Stomach smooth muscle (tissue), 2 donors: Measurements from ENCODE around the gene LRP1.
"Not testable (repeated sequence)": the region's sequence is repeated elsewhere in the genome, so short reads cannot be mapped to it uniquely, and the experiment has no call there.

Experiments used
- H3K27ac ChIP-seq: one replicate; pipeline ENCODE4 v1.7.0; 2013; ENCODE audit warnings: mild to moderate bottlenecking, low read length, inconsistent platforms
- H3K27me3 ChIP-seq, 2 donors: one replicate each; pipeline ENCODE4 v1.7.0; 2013; ENCODE audit warnings: low read length in 2 of 2; ENCODE audit not compliant: insufficient read depth in 2 of 2, control insufficient read depth in 1 of 2
- H3K36me3 ChIP-seq, 2 donors: one replicate each; pipeline ENCODE4 v1.7.0; 2013; ENCODE audit warnings: low read length in 2 of 2; ENCODE audit not compliant: control insufficient read depth in 2 of 2, insufficient read depth in 2 of 2
- H3K4me1 ChIP-seq: one replicate; pipeline ENCODE4 v1.7.0; 2013; ENCODE audit warnings: low read length; ENCODE audit not compliant: control insufficient read depth, insufficient read depth
- H3K4me3 ChIP-seq, 2 donors: one replicate each; pipeline ENCODE4 v1.7.0; 2013; ENCODE audit warnings: low read length in 2 of 2
- H3K9ac ChIP-seq, 2 donors: one replicate each; pipeline ENCODE4 v1.7.0; 2013; ENCODE audit warnings: low read length in 2 of 2, mild to moderate bottlenecking in 1 of 2
- H3K9me3 ChIP-seq, 2 donors: one replicate each; pipeline ENCODE4 v1.7.0; 2013; ENCODE audit warnings: low read length in 2 of 2; ENCODE audit not compliant: control insufficient read depth in 2 of 2
- donor health status: healthy.
- donor health status: Pancreatic carcinoma.

LRP1 gene

GRCh38 chr12:57119294-57120085, 8.8 kb upstream of the LRP1 start:
- H3K4me1 ChIP-seq: peaks cover 3% of the 10 kb centered on the region
- no peak overlapping the region for H3K4me3 ChIP-seq
- H3K9ac ChIP-seq: no peak overlapping the region
- no peaks in the 10 kb centered on the region for H3K9me3 ChIP-seq
- peaks cover 0 to 2% of the 10 kb centered on the region in 2 donors for H3K27me3 ChIP-seq
- no peak overlapping the region for H3K27ac ChIP-seq
- no peaks in the 10 kb centered on the region for H3K36me3 ChIP-seq

- H3K36me3 ChIP-seq, H3K27ac ChIP-seq: not testable (repeated sequence)
Observed at GRCh38 chr12:57120718-57121117, 7.6 kb upstream of the LRP1 start.

GRCh38 chr12:57123813-57124212, 4.5 kb upstream of the LRP1 start:
- no peak overlapping the region for H3K27ac ChIP-seq
- no peak overlapping the region for H3K9ac ChIP-seq
- H3K27me3 ChIP-seq: no peaks in the 10 kb centered on the region
- no peaks in the 10 kb centered on the region for H3K9me3 ChIP-seq
- no peak overlapping the region for H3K4me3 ChIP-seq
- H3K4me1 ChIP-seq: peaks cover 12% of the 10 kb centered on the region
- H3K36me3 ChIP-seq: no peaks in the 10 kb centered on the region

More at GRCh38 chr12:57120718-57121117, 7.6 kb upstream of the LRP1 start:
- H3K4me1 ChIP-seq, H3K4me3 ChIP-seq, H3K27me3 ChIP-seq, H3K9me3 ChIP-seq, H3K9ac ChIP-seq: not testable (repeated sequence)

- H3K4me1 ChIP-seq: peaks cover 13% of the 10 kb centered on the region
- H3K4me3 ChIP-seq: no peak overlapping the region
- no peaks in the 10 kb centered on the region for H3K9me3 ChIP-seq
- no peaks in the 10 kb centered on the region for H3K27me3 ChIP-seq
- H3K27ac ChIP-seq: no peak overlapping the region
- H3K36me3 ChIP-seq: no peaks in the 10 kb centered on the region
- no peak overlapping the region for H3K9ac ChIP-seq
Observed at GRCh38 chr12:57124261-57124877, 3.9 kb upstream of the LRP1 start.

GRCh38 chr12:57126061-57126460, 2.2 kb upstream of the LRP1 start:
- no peak overlapping the region for H3K4me3 ChIP-seq
- H3K36me3 ChIP-seq: no peaks in the 10 kb centered on the region
- H3K4me1 ChIP-seq: peaks cover 24% of the 10 kb centered on the region
- H3K9ac ChIP-seq: no peak overlapping the region
- no peaks in the 10 kb centered on the region for H3K27me3 ChIP-seq
- H3K27ac ChIP-seq: no peak overlapping the region
- no peaks in the 10 kb centered on the region for H3K9me3 ChIP-seq

- Histone ChIP-seq H3K27me3 (no peaks in the 10 kb centered on the region), H3K9ac (peak overlapping the region; percentile 47 to 81), H3K4me1 (peaks cover 27% of the 10 kb centered on the region), H3K36me3 (no peaks in the 10 kb centered on the region), H3K9me3 (no peaks in the 10 kb centered on the region), H3K4me3 (peak overlapping the region in 1 of 2 donors; percentile 90), H3K27ac (peak overlapping the region; percentile 97)
Observed at GRCh38 chr12:57126561-57126960, 1.7 kb upstream of the LRP1 start.

GRCh38 chr12:57127101-57127725, 1.1 kb upstream of the LRP1 start:
- Histone ChIP-seq H3K9ac (peak overlapping the region; percentile 58 to 81), H3K4me3 (peak overlapping the region; percentile 75 to 90), H3K27me3 (no peaks in the 10 kb centered on the region), H3K9me3 (no peaks in the 10 kb centered on the region), H3K4me1 (peaks cover 33% of the 10 kb centered on the region), H3K36me3 (no peaks in the 10 kb centered on the region), H3K27ac (peak overlapping the region; percentile 97)

- peak overlapping the region; percentile 74 to 76 for H3K9ac ChIP-seq
- no peaks in the 10 kb centered on the region for H3K27me3 ChIP-seq
- peak overlapping the region; percentile 80 to 90 for H3K4me3 ChIP-seq
- H3K36me3 ChIP-seq: no peaks in the 10 kb centered on the region
- H3K4me1 ChIP-seq: peaks cover 45% of the 10 kb centered on the region
- no peaks in the 10 kb centered on the region for H3K9me3 ChIP-seq
- peak overlapping the region; percentile 37 for H3K27ac ChIP-seq
Observed at GRCh38 chr12:57128519-57129247, 400 bp downstream of the LRP1 start.

- Histone ChIP-seq H3K27me3 (no peaks in the 10 kb centered on the region), H3K4me3 (peak overlapping the region; percentile 80 to 90), H3K9me3 (no peaks in the 10 kb centered on the region), H3K36me3 (no peaks in the 10 kb centered on the region), H3K4me1 (peaks cover 52% of the 10 kb centered on the region), H3K27ac (peak overlapping the region; percentile 37), H3K9ac (peak overlapping the region; percentile 29 to 76)
Observed at GRCh38 chr12:57129321-57129842, 1.1 kb downstream of the LRP1 start.

- peak overlapping the region; percentile 55 to 76 for H3K9ac ChIP-seq
Observed at GRCh38 chr12:57129889-57130288, 1.6 kb downstream of the LRP1 start.

More at GRCh38 chr12:57129889-57130288, 1.6 kb downstream of the LRP1 start:
- Histone ChIP-seq H3K4me1 (peaks cover 53% of the 10 kb centered on the region), H3K9me3 (no peaks in the 10 kb centered on the region), H3K4me3 (peak overlapping the region; percentile 80 to 90), H3K27ac (peak overlapping the region; percentile 24), H3K27me3 (no peaks in the 10 kb centered on the region), H3K36me3 (no peaks in the 10 kb centered on the region)
